ENCODE measurements around the gene EML5.

Gene EML5

GRCh38 chr14:88793259-88793625, 489 bp upstream of the EML5 start:
- Histone ChIP-seq H4K91ac (ENCODE audit: low read depth, low read length) (no peak overlapping the region), H3K36me3 (ENCODE audit: control insufficient read depth in 1 of 2, insufficient read depth in 2 of 2, low read length in 2 of 2) (no peaks in the 10 kb centered on the region), H3K4me1 (ENCODE audit: control insufficient read depth in 1 of 2, insufficient read depth in 2 of 2, low read length in 2 of 2) (peaks cover 5 to 6% of the 10 kb centered on the region in 2 experiments), H3K14ac (ENCODE audit: low read length) (no peak overlapping the region), H3K23ac (ENCODE audit: low read length) (no peak overlapping the region), H3K79me2 (ENCODE audit: control insufficient read depth, insufficient read depth, low read length, poor library complexity) (no peaks in the 10 kb centered on the region), H3K9me3 (ENCODE audit: insufficient read depth, low read depth, low read length) (no peaks in the 10 kb centered on the region), H3K4me3 (ENCODE audit: low read depth, low read length) (peak overlapping the region; percentile 71), H3K4ac (ENCODE audit: low read depth, low read length) (no peak overlapping the region), H2AK5ac (ENCODE audit: low read length) (no peak overlapping the region), H3K18ac (ENCODE audit: low read length) (no peak overlapping the region), H2BK12ac (ENCODE audit: low read length) (no peak overlapping the region), H3K27me3 (ENCODE audit: insufficient read depth, low read length) (peaks cover 10% of the 10 kb centered on the region), H2BK5ac (ENCODE audit: low read depth, low read length, poor library complexity) (no peak overlapping the region), H3K9ac (ENCODE audit: low read length) (no peak overlapping the region), H3K79me1 (ENCODE audit: low read length) (no peaks in the 10 kb centered on the region), H2AFZ (ENCODE audit: insufficient read depth, low read length, poor library complexity) (no peak overlapping the region), H2BK120ac (ENCODE audit: insufficient read depth, low read length, poor library complexity) (no peak overlapping the region), H3K4me2 (ENCODE audit: low read length) (peak overlapping the region; percentile 75), H4K12ac (ENCODE audit: low read depth, low read length) (no peak overlapping the region), H3K27ac (ENCODE audit: low read depth, low read length) (no peak overlapping the region), H4K8ac (ENCODE audit: low read depth, low read length) (no peak overlapping the region)
- no peak for DNase-seq
- no CpG with 5 or more reads among the region's 13 CpGs for WGBS (ENCODE audit: extremely low coverage, insufficient coverage, insufficient read length)

DNA sequence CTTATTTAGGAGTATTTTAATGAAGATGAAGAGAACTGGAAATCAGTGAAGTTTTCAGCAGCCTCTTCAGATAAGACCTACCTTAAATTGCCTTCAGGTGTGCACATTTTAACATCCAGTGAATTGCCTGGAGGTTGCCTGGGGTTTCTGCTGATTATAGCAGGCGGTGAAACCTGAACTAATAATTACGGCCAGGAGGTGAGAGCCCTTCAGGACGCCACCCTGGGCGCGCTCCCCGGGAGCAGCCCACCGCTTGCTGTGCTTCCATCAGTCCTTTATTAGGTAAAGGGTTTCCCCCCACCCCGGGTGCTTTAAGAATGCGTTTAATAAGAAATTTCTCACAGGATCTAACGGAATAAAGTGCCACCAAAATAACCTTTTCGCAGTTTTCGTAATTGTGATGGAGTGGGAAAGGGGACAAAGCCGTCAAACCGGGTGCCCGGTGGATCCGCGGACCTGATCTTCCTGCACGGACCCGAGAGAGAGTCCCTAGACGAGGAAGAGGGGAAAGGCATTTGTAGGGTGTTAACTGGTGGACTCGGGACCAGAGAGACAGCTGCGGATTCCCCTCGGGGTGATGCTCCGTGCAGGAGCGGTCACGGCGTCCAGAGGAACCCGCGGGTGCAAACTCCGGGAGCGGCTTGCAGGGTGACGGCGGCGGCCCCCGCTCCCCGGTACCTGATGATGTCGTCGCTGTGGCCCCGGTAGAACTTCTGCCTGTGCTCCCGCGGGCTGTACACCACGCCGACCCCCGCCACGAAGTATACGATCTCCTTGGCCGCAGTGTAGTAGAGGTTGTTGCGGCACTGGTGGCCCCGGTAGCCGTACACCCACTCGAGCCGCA, 902 bp downstream of the EML5 start:
- Histone ChIP-seq H4K91ac (ENCODE audit: low read depth, low read length) (no peak overlapping the region), H4K12ac (ENCODE audit: low read depth, low read length) (peak overlapping the region; percentile 43), H3K4me2 (ENCODE audit: low read length) (peak overlapping the region; percentile 75), H3K36me3 (ENCODE audit: control insufficient read depth in 1 of 2, insufficient read depth in 2 of 2, low read length in 2 of 2) (no peaks in the 10 kb centered on the region), H3K4me3 (ENCODE audit: low read depth, low read length) (peak overlapping the region; percentile 71), H2BK12ac (ENCODE audit: low read length) (no peak overlapping the region), H3K14ac (ENCODE audit: low read length) (peak overlapping the region; percentile 30), H3K23ac (ENCODE audit: low read length) (no peak overlapping the region), H3K4me1 (ENCODE audit: control insufficient read depth in 1 of 2, insufficient read depth in 2 of 2, low read length in 2 of 2) (peaks cover 5 to 6% of the 10 kb centered on the region in 2 experiments), H3K9me3 (ENCODE audit: insufficient read depth, low read depth, low read length) (no peaks in the 10 kb centered on the region), H3K18ac (ENCODE audit: low read length) (no peak overlapping the region), H3K27ac (ENCODE audit: low read depth, low read length) (no peak overlapping the region), H3K4ac (ENCODE audit: low read depth, low read length) (no peak overlapping the region), H2AK5ac (ENCODE audit: low read length) (no peak overlapping the region), H3K79me1 (ENCODE audit: low read length) (no peaks in the 10 kb centered on the region), H3K9ac (ENCODE audit: low read length) (no peak overlapping the region), H3K79me2 (ENCODE audit: control insufficient read depth, insufficient read depth, low read length, poor library complexity) (no peaks in the 10 kb centered on the region), H2AFZ (ENCODE audit: insufficient read depth, low read length, poor library complexity) (peak overlapping the region; percentile 95), H2BK120ac (ENCODE audit: insufficient read depth, low read length, poor library complexity) (no peak overlapping the region), H4K8ac (ENCODE audit: low read depth, low read length) (peak overlapping the region; percentile 47), H2BK5ac (ENCODE audit: low read depth, low read length, poor library complexity) (no peak overlapping the region), H3K27me3 (ENCODE audit: insufficient read depth, low read length) (peaks cover 10% of the 10 kb centered on the region)
- DNase-seq = no peak
- WGBS (ENCODE audit: extremely low coverage, insufficient coverage, insufficient read length) = no CpG with 5 or more reads among the region's 52 CpGs

GRCh38 chr14:88791252-88791621, 1.5 kb downstream of the EML5 start:
- H2BK5ac ChIP-seq (ENCODE audit: low read depth, low read length, poor library complexity) = no peak overlapping the region
- H3K4me1 ChIP-seq (ENCODE audit: control insufficient read depth in 1 of 2, insufficient read depth in 2 of 2, low read length in 2 of 2) = peaks cover 5 to 6% of the 10 kb centered on the region in 2 experiments
- H3K9me3 ChIP-seq (ENCODE audit: insufficient read depth, low read depth, low read length) = no peaks in the 10 kb centered on the region
- H3K36me3 ChIP-seq (ENCODE audit: control insufficient read depth in 1 of 2, insufficient read depth in 2 of 2, low read length in 2 of 2) = no peaks in the 10 kb centered on the region
- H3K4ac ChIP-seq (ENCODE audit: low read depth, low read length) = no peak overlapping the region
- H3K79me1 ChIP-seq (ENCODE audit: low read length) = no peaks in the 10 kb centered on the region
- no peak overlapping the region for H2AK5ac ChIP-seq (ENCODE audit: low read length)
- H3K23ac ChIP-seq (ENCODE audit: low read length) = no peak overlapping the region
- no peak overlapping the region for H2BK120ac ChIP-seq (ENCODE audit: insufficient read depth, low read length, poor library complexity)
- no peak overlapping the region for H3K9ac ChIP-seq (ENCODE audit: low read length)
- no peak overlapping the region for H4K12ac ChIP-seq (ENCODE audit: low read depth, low read length)
- H3K27ac ChIP-seq (ENCODE audit: low read depth, low read length) = no peak overlapping the region
- H4K91ac ChIP-seq (ENCODE audit: low read depth, low read length) = no peak overlapping the region
- H3K79me2 ChIP-seq (ENCODE audit: control insufficient read depth, insufficient read depth, low read length, poor library complexity) = no peaks in the 10 kb centered on the region
- no peak overlapping the region for H2BK12ac ChIP-seq (ENCODE audit: low read length)
- WGBS (ENCODE audit: extremely low coverage, insufficient coverage, insufficient read length) = no CpG with 5 or more reads among the region's 3 CpGs
- H4K8ac ChIP-seq (ENCODE audit: low read depth, low read length) = no peak overlapping the region
- no peak overlapping the region for H3K4me2 ChIP-seq (ENCODE audit: low read length)
- no peak overlapping the region for H3K14ac ChIP-seq (ENCODE audit: low read length)
- H3K27me3 ChIP-seq (ENCODE audit: insufficient read depth, low read length) = peaks cover 10% of the 10 kb centered on the region
- no peak overlapping the region for H3K4me3 ChIP-seq (ENCODE audit: low read depth, low read length)
- H3K18ac ChIP-seq (ENCODE audit: low read length) = no peak overlapping the region
- H2AFZ ChIP-seq (ENCODE audit: insufficient read depth, low read length, poor library complexity) = no peak overlapping the region
- DNase-seq = no peak

- Histone ChIP-seq H3K36me3 (ENCODE audit: control insufficient read depth in 1 of 2, insufficient read depth in 2 of 2, low read length in 2 of 2) (no peaks in the 10 kb centered on the region), H3K14ac (ENCODE audit: low read length) (no peak overlapping the region), H2AFZ (ENCODE audit: insufficient read depth, low read length, poor library complexity) (no peak overlapping the region), H3K79me2 (ENCODE audit: control insufficient read depth, insufficient read depth, low read length, poor library complexity) (no peaks in the 10 kb centered on the region), H3K4me3 (ENCODE audit: low read depth, low read length) (no peak overlapping the region), H2BK12ac (ENCODE audit: low read length) (no peak overlapping the region), H3K23ac (ENCODE audit: low read length) (no peak overlapping the region), H4K8ac (ENCODE audit: low read depth, low read length) (no peak overlapping the region), H3K18ac (ENCODE audit: low read length) (no peak overlapping the region), H2BK120ac (ENCODE audit: insufficient read depth, low read length, poor library complexity) (no peak overlapping the region), H4K12ac (ENCODE audit: low read depth, low read length) (no peak overlapping the region), H3K4me2 (ENCODE audit: low read length) (no peak overlapping the region), H3K9me3 (ENCODE audit: insufficient read depth, low read depth, low read length) (no peaks in the 10 kb centered on the region), H3K4ac (ENCODE audit: low read depth, low read length) (no peak overlapping the region), H3K4me1 (ENCODE audit: control insufficient read depth in 1 of 2, insufficient read depth in 2 of 2, low read length in 2 of 2) (peaks cover 5 to 6% of the 10 kb centered on the region in 2 experiments), H3K79me1 (ENCODE audit: low read length) (no peaks in the 10 kb centered on the region), H3K27me3 (ENCODE audit: insufficient read depth, low read length) (peaks cover 10% of the 10 kb centered on the region), H4K91ac (ENCODE audit: low read depth, low read length) (no peak overlapping the region), H3K27ac (ENCODE audit: low read depth, low read length) (no peak overlapping the region), H2AK5ac (ENCODE audit: low read length) (no peak overlapping the region), H3K9ac (ENCODE audit: low read length) (no peak overlapping the region), H2BK5ac (ENCODE audit: low read depth, low read length, poor library complexity) (no peak overlapping the region)
- no CpG with 5 or more reads among the region's 5 CpGs for WGBS (ENCODE audit: extremely low coverage, insufficient coverage, insufficient read length)
- DNase-seq = no peak
Observed at GRCh38 chr14:88790501-88791251, 2.1 kb downstream of the EML5 start.

Data from trophoblast cell (in vitro differentiated cells and primary cell).